AG04449 (cell line): ENCODE results near the gene GYS1.

Experiments used
- CTCF ChIA-PET: fragments of 350-600 bp; formaldehyde crosslinking; extraction: SDS; loops from one replicate; lab custom pipeline; 2021; ENCODE audit warnings: antibody characterized with exemption; lab: Yijun Ruan, JAX
- POLR2A ChIA-PET: fragments of 400-600, 350-600 bp; formaldehyde crosslinking; extraction: SDS; loops from one replicate; lab custom pipeline; 2020; ENCODE audit warnings: antibody characterized with exemption, inconsistent platforms; lab: Yijun Ruan, JAX
- DNase-seq: peaks from one replicate; pipeline ENCODE4 v3.0.0-alpha.2; 2010; ENCODE audit warnings: low read depth, low spot score
- H3K4me3 ChIP-seq: 2 replicates; pipeline ENCODE4 v1.5.1; 2011; ENCODE audit warnings: low read depth, mild to moderate bottlenecking, control low read depth, low read length
- CTCF ChIP-seq: IDR thresholded peaks from one replicate; pipeline ENCODE4 v1.5.1; 2011; ENCODE audit warnings: mild to moderate bottlenecking, moderate library complexity, low read length, control low read depth, inconsistent platforms; ENCODE audit not compliant: insufficient read depth; ENCODE audit errors: missing control alignments

GYS1 gene

DNA sequence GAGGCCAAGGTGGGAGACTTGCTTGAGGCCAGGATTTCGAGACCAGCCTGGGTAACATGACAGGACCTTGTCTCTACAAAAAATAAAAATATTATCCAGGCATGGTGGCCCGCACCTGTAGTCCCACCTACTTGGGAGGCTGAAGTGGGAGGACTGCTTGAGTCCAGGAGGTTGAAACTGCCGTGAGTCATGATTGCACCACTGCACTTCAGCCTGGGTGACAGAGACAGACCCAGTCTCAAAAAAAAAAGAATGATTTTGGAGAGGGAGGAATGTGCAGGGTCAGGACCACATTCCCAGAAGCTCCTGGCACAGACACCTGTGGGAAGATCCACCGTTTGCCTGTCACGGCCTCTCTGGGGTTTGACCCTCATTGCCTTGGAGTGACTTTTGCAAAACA lies 47.7 kb downstream of the GYS1 start:
- CTCF ChIA-PET = no interaction called here
- DNase-seq = no peak
- TF ChIP-seq CTCF = no peak
- H3K4me3 ChIP-seq = no peak overlapping the region
- POLR2A ChIA-PET = no interaction called here

DNA sequence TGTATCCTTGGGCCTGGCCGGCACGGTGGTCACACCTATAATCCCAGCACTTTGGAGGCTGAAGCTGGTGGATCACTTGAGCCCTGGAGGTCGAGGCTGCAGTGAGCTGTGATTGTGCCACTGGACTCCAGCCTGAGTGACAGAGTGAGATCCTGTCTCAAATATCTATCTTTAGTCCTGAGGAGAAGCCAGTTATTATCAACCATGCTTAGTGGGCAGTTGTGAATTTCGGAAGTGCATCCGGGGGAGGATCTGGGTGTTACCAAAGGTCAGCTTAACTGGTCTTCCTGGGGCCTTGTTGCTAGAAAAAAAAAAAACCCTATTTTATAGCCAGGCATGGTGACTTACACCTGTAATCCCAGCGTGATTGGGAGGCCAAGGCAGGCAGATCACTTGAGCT lies 50.0 kb downstream of the GYS1 start:
- DNase-seq = no peak
- POLR2A ChIA-PET = interaction anchor here (0.6 to 1.1 kb wide), 2 partner anchors 11 to 62 kb away, joined by 3 to 4 read pairs; no protein-coding TSS in a partner anchor
- no peak overlapping the region for H3K4me3 ChIP-seq
- no peak for TF ChIP-seq CTCF
- CTCF ChIA-PET = no interaction called here

GRCh38 chr19:48940902-48941301 lies 52.2 kb downstream of the GYS1 start:
- CTCF ChIA-PET = no interaction called here
- no peak for DNase-seq
- TF ChIP-seq CTCF = no peak
- no peak overlapping the region for H3K4me3 ChIP-seq
- POLR2A ChIA-PET = interaction anchor here (0.6 kb wide), 1 partner anchor 23 kb away, joined by 3 read pairs; no protein-coding TSS in a partner anchor

GRCh38 chr19:48938256-48938655 lies 54.9 kb downstream of the GYS1 start:
- no peak overlapping the region for H3K4me3 ChIP-seq
- TF ChIP-seq CTCF = no peak
- POLR2A ChIA-PET = no interaction called here
- CTCF ChIA-PET = interaction anchor here (0.8 kb wide), 1 partner anchor 150 kb away, joined by 3 read pairs; no protein-coding TSS in a partner anchor
- DNase-seq = no peak

- CTCF ChIA-PET = no interaction called here
- TF ChIP-seq CTCF = no peak
- DNase-seq = no peak
- POLR2A ChIA-PET = no interaction called here
- H3K4me3 ChIP-seq = no peak overlapping the region
These were observed 57.2 kb downstream of the GYS1 start for GRCh38 chr19:48935864-48936263.

DNA sequence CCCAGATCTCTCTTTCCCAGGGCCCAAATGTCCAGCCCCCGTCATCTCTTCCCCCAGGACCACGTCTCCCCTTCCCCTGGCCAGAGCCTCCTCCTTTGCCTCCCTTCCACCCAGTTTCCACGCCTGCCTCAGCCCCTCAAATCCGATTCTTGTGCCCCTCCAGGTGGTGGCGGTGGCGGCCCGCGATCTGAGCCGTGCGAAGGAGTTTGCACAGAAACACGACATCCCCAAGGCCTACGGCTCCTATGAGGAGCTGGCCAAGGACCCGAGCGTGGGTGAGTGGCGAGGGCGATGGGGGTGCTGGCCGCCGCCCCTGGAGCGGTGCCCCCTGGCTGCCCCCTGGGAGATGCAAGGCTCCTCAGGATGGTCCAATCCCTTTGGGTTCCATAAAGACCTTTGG lies 58.3 kb downstream of the GYS1 start:
- TF ChIP-seq CTCF = no peak
- ChIA-PET CTCF (no interaction called here), POLR2A (no interaction called here)
- no peak for DNase-seq
- no peak overlapping the region for H3K4me3 ChIP-seq
